Endodermal cell (in vitro differentiated cells): ENCODE data around the gene KLHDC10. TPM values are rescaled to one million over a fixed set of nuclear protein-coding genes. Genes with fewer than 3 reads are reported as not detected.

Experiments
- DNase-seq: peaks from one replicate; pipeline ENCODE4 v3.0.0-alpha.2; 2017
- H3K27ac ChIP-seq: 2 replicates; pipeline ENCODE4 v1.5.1; 2013; ENCODE audit warnings: mild to moderate bottlenecking, low read depth, low read length, moderate library complexity
- H3K27me3 ChIP-seq: 2 replicates; pipeline ENCODE4 v1.6.1; 2013; ENCODE audit warnings: mild to moderate bottlenecking, low read length, moderate library complexity; ENCODE audit not compliant: insufficient read depth, control insufficient read depth, poor library complexity, severe bottlenecking
- H3K36me3 ChIP-seq: 2 replicates; pipeline ENCODE4 v1.7.0; 2013; ENCODE audit warnings: mild to moderate bottlenecking, low read length, moderate library complexity; ENCODE audit not compliant: control insufficient read depth, insufficient read depth
- H3K4me1 ChIP-seq: one replicate; pipeline ENCODE4 v1.7.0; 2013; ENCODE audit warnings: low read length; ENCODE audit not compliant: control insufficient read depth, insufficient read depth
- H3K4me3 ChIP-seq: 2 replicates; pipeline ENCODE4 v1.5.1; 2013; ENCODE audit warnings: mild to moderate bottlenecking, low read length, moderate library complexity
- H3K9ac ChIP-seq: 2 replicates; pipeline ENCODE4 v1.6.1; 2013; ENCODE audit warnings: mild to moderate bottlenecking, low read length, moderate library complexity; ENCODE audit not compliant: poor library complexity, severe bottlenecking; ENCODE audit errors: extremely low read depth
- H3K9me3 ChIP-seq: 2 replicates; pipeline ENCODE4 v1.6.1; 2013; ENCODE audit warnings: mild to moderate bottlenecking, low read length, moderate library complexity; ENCODE audit not compliant: control insufficient read depth
- H3K27ac Mint-ChIP-seq: 2 replicates; pipeline ENCODE4 v1.8.0; 2020; ENCODE audit warnings: mixed read lengths
- H3K27me3 Mint-ChIP-seq: 2 replicates; pipeline ENCODE4 v1.8.0; 2021; ENCODE audit warnings: mild to moderate bottlenecking, mixed read lengths; ENCODE audit not compliant: insufficient read depth
- H3K36me3 Mint-ChIP-seq: 2 replicates; pipeline ENCODE4 v1.8.0; 2020; ENCODE audit warnings: low read depth, mixed read lengths
- H3K4me1 Mint-ChIP-seq: 2 replicates; pipeline ENCODE4 v1.8.0; 2020; ENCODE audit warnings: mixed read lengths
- H3K4me3 Mint-ChIP-seq: 2 replicates; pipeline ENCODE4 v1.8.0; 2020; ENCODE audit warnings: mild to moderate bottlenecking, moderate library complexity, mixed read lengths
- H3K9me3 Mint-ChIP-seq: 2 replicates; pipeline ENCODE4 v1.8.0; 2020; ENCODE audit warnings: mild to moderate bottlenecking, mixed read lengths
- WGBS, 2 experiments: methylation state at CpG; one replicate each; pipeline versions ENCODE4 v1.1.5 to v1.1.7; 2013; ENCODE audit warnings: missing lambda C conversion rate in 2 of 2, mixed read lengths in 1 of 2; ENCODE audit not compliant: insufficient coverage in 1 of 2, insufficient read length in 1 of 2; 5-methylcytosine and 5-hydroxymethylcytosine counted together
- total RNA-seq, 2 donors: library from RNA; stranded (reverse); fragmentation: NEBNext Ultra II Directional in 1 of 2; extraction: Animal tissue kit (Norgen Biotek cat#: 25700) in 1 of 2; gene quantifications; 2 replicates in 1 of 2; 3 replicates in 1 of 2; pipeline ENCODE4 v1.2.1, GENCODE V29; 2021
- TF ChIP-seq, protein P1 (sequence below): fragments of 200-600 bp; sonication (generic); conservative IDR thresholded peaks from 2 replicates; pipeline ENCODE4 v1.5.0; 2021; ENCODE audit warnings: antibody characterized with exemption, mild to moderate bottlenecking

KLHDC10 gene
- total RNA-seq, 2 donors from 2014 or later = 20.6 to 22.2 TPM

DNA sequence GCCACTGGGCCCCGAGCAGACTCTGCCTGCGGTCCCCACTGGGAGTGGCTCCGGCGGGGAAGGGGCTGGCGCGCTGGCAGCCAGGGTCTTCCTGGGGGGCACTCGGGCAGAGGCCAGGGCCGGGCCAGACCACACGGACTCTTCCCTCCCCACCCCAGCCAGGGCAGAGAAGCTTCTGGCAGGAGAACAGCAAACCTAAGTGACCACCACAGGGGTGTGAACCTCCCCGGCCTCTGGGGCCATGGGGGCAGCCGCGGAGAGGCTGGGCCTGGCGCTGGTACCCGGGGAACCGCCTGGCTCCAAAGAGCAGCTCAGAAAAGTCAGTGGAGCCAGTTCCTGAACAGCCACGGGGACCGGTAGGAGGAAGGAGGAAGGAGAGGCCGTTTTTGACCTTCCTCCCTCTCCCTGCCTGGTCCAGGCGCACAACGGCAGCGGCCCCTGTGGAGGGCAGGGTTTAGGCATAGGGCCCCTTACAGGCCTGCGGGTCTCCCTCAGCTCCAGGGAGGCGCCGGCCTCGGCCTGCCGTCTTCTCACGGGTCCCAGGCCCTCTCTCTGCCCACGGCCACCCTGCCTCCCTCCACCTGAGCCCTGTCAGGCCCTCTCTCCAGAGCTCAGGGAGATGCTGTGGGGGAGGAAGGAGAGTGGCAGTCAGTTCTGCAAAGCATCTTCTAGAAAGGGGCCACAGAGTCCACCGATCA is 83.0 kb downstream of the KLHDC10 start:
- Histone ChIP-seq H3K4me3 (no peak overlapping the region), H3K27ac (peak overlapping the region; percentile 53), H3K36me3 (no peaks in the 10 kb centered on the region), H3K9me3 (peaks cover 4% of the 10 kb centered on the region), H3K27me3 (no peaks in the 10 kb centered on the region), H3K4me1 (no peaks in the 10 kb centered on the region), H3K9ac (no peak overlapping the region)
- Mint-ChIP-seq H3K4me3 (no peak overlapping the region), H3K36me3 (peaks cover 18% of the 10 kb centered on the region), H3K4me1 (no peaks in the 10 kb centered on the region), H3K27ac (no peak overlapping the region), H3K9me3 (peaks cover 14% of the 10 kb centered on the region), H3K27me3 (no peaks in the 10 kb centered on the region)
- WGBS, 2 experiments = 91 to 92% methylated on average over 10 to 29 of the region's 29 CpGs
- TF ChIP-seq, protein P1, sequence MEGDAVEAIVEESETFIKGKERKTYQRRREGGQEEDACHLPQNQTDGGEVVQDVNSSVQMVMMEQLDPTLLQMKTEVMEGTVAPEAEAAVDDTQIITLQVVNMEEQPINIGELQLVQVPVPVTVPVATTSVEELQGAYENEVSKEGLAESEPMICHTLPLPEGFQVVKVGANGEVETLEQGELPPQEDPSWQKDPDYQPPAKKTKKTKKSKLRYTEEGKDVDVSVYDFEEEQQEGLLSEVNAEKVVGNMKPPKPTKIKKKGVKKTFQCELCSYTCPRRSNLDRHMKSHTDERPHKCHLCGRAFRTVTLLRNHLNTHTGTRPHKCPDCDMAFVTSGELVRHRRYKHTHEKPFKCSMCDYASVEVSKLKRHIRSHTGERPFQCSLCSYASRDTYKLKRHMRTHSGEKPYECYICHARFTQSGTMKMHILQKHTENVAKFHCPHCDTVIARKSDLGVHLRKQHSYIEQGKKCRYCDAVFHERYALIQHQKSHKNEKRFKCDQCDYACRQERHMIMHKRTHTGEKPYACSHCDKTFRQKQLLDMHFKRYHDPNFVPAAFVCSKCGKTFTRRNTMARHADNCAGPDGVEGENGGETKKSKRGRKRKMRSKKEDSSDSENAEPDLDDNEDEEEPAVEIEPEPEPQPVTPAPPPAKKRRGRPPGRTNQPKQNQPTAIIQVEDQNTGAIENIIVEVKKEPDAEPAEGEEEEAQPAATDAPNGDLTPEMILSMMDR = no peak
- peak; percentile 53 for DNase-seq

DNA sequence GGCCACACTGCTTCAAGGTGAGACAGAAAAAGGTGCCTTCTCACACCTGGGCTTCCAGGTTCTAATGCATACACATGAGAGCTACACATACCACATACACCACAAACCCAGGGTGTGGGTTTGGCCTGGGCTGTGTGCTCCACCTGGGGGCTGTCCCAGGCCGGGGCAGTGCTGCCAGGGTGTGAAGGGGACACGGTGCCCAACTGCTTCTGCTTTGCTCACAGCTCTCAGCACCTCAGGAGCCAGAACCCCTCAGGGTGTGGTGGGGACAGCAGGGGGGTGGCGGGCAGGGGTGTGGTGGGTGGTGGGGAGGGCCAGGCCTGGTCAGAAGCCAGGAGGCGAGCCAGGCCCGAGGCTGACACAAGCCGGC is 83.8 kb downstream of the KLHDC10 start:
- Histone ChIP-seq H3K4me1 (no peaks in the 10 kb centered on the region), H3K9ac (no peak overlapping the region), H3K4me3 (no peak overlapping the region), H3K36me3 (peaks cover 4% of the 10 kb centered on the region), H3K27me3 (no peaks in the 10 kb centered on the region), H3K9me3 (peaks cover 4% of the 10 kb centered on the region), H3K27ac (no peak overlapping the region)
- 91% methylated on average over 6 of the region's 6 CpGs; no CpG with 5 or more reads in 1 of the 2 experiments for WGBS, 2 experiments
- DNase-seq = peak; percentile 56
- TF ChIP-seq, protein P1 = no peak
- no peak overlapping the region for H3K27ac Mint-ChIP-seq
- peaks cover 14% of the 10 kb centered on the region for H3K9me3 Mint-ChIP-seq
- H3K36me3 Mint-ChIP-seq = peaks cover 23% of the 10 kb centered on the region
- no peak overlapping the region for H3K4me3 Mint-ChIP-seq
- H3K4me1 Mint-ChIP-seq = no peaks in the 10 kb centered on the region
- no peaks in the 10 kb centered on the region for H3K27me3 Mint-ChIP-seq

DNA sequence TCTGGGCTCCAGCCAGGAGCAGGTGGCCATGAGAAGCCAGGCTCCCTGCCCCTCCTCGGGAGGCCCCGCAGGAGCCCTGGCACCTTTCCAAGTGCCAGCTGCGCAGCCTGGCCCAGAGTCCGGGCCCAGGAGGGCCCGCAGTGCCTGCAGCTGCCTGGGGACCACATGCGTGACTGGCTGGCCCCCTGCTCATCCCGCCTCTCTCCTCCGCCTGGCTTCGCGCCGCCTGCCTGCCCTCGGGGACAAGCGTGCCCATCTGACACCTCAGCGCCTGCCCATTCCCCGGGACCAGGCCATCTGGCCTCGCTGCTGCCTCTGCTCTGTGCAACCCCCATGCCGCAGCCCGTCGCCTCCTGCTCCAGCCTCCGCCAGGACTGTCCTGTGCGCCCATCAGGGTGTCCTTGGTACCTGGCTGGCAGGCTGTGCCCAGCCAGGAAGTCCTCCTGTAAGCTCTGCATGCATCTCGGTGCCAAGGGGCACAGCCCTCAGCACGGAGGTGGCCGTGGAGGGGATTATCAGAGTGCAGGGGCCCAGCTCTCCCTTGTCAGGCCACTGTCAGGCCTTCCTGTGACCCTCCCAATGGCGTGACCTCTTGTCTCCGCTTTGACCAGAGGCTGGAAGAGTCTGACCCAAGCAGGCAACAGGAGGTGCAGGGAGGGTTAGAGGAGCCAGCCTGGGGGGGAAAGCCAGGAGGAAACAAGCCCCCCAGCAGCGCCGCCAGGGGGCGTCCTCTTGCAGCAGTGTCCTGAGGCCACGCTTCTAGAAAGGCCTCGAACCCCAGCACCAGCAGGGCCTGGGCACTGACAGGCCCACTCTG is 84.4 kb downstream of the KLHDC10 start:
- H3K4me1 ChIP-seq = no peaks in the 10 kb centered on the region
- peak; percentile 88 for DNase-seq
- Mint-ChIP-seq H3K36me3 (peaks cover 28% of the 10 kb centered on the region), H3K27me3 (no peaks in the 10 kb centered on the region), H3K4me3 (no peak overlapping the region), H3K27ac (peak overlapping the region; percentile 13), H3K4me1 (no peaks in the 10 kb centered on the region), H3K9me3 (peaks cover 14% of the 10 kb centered on the region)
- peaks cover 10% of the 10 kb centered on the region for H3K36me3 ChIP-seq
- no peak overlapping the region for H3K27ac ChIP-seq
- peaks cover 4% of the 10 kb centered on the region for H3K9me3 ChIP-seq
- WGBS, 2 experiments = 86 to 96% methylated on average over 19 to 31 of the region's 31 CpGs
- no peak overlapping the region for H3K4me3 ChIP-seq
- H3K27me3 ChIP-seq = no peaks in the 10 kb centered on the region
- H3K9ac ChIP-seq = no peak overlapping the region
- TF ChIP-seq, protein P1 = peak; percentile 81
